Esophagus squamous epithelium (tissue), 5 donors: ENCODE measurements around the gene STAB1. TPM values are rescaled to one million over a fixed set of nuclear protein-coding genes. Genes with fewer than 3 reads are reported as not detected.

Experiments
- DNase-seq: peaks from one replicate; lab custom pipeline; 2025; lab: John Stamatoyannopoulos, UW
- H3K27ac ChIP-seq, 4 donors: fragments of 200-600 bp; sonication (generic); one replicate each; pipeline ENCODE4 v1.5.1; 2016 to 2019; ENCODE audit warnings: mild to moderate bottlenecking in 1 of 4
- H3K27me3 ChIP-seq, 4 donors: fragments of 200-600 bp; sonication (generic); 1 replicate in 3 of 4; 2 replicates in 1 of 4; pipeline versions ENCODE4 v1.5.1 to v1.6.0; 2017 to 2021; ENCODE audit warnings: antibody characterized with exemption in 1 of 4
- H3K36me3 ChIP-seq, 3 donors: fragments of 200-600 bp; sonication (generic); one replicate each; pipeline ENCODE4 v1.5.1; 2016 to 2019
- H3K4me1 ChIP-seq, 3 donors: fragments of 200-600 bp; sonication (generic); one replicate each; pipeline ENCODE4 v1.5.1; 2017 to 2019
- H3K4me3 ChIP-seq, 4 donors: fragments of 200-600 bp; sonication (generic); 1 replicate in 3 of 4; 2 replicates in 1 of 4; pipeline ENCODE4 v1.5.1; 2016 to 2019; ENCODE audit warnings: mild to moderate bottlenecking in 2 of 4, moderate library complexity in 1 of 4
- H3K9me3 ChIP-seq, 3 donors: fragments of 200-600 bp; sonication (generic); one replicate each; pipeline ENCODE4 v1.5.1; 2016 to 2019
- CTCF ChIP-seq, 6 experiments: fragments of 450-650 bp in 4 of 6; fragments of 200-600 bp in 2 of 6; sonication (generic) in 2 of 6; IDR thresholded peaks; one replicate each; pipeline ENCODE4 v1.5.1; 2016 to 2019; ENCODE audit warnings: antibody characterized with exemption in 6 of 6, mild to moderate bottlenecking in 4 of 6, moderate library complexity in 4 of 6
- POLR2A ChIP-seq, 4 donors: fragments of 450-650 bp; IDR thresholded peaks; one replicate each; pipeline ENCODE4 v1.6.1; 2017; ENCODE audit warnings: antibody characterized with exemption in 4 of 4, mild to moderate bottlenecking in 4 of 4, moderate library complexity in 3 of 4
- WGBS, 2 donors: methylation state at CpG; one replicate each; pipeline ENCODE4 v1.1.5; 2018; 5-methylcytosine and 5-hydroxymethylcytosine counted together
- intact Hi-C: fragments of 100-400 bp; cut with DNase I; formaldehyde crosslinking; loops from one replicate; pipeline ENCODE4 v1.15.0; 2022
- total RNA-seq, 4 donors: library from RNA; depleted of rRNA; stranded (reverse); fragments of >200 nt; gene quantifications; one replicate each; pipeline ENCODE4 v1.1.0, GENCODE V29; 2016
- donor health status: DM: yes; HTN: yes; CAD: no.

The STAB1 gene
- total RNA-seq, 4 donors from 2014 or later, result 5.6 to 69.4 (median 32.3) TPM

- no peak for DNase-seq
- TF ChIP-seq CTCF (IDR thresholded peaks at IDR 0.05), result no peak
- no peak for TF ChIP-seq POLR2A (IDR thresholded peaks at IDR 0.05)
- H3K27ac ChIP-seq, result no peak overlapping the region
- WGBS, 2 donors, result 40 to 71% methylated on average over 17 to 20 of the region's 50 CpGs
- peaks cover 0 to 14% (median 3%) of the 10 kb centered on the region in 3 donors for H3K4me1 ChIP-seq
- peak overlapping the region; percentile 19 to 59 (median 28) for H3K4me3 ChIP-seq
- peaks cover 3 to 18% (median 6%) of the 10 kb centered on the region in 3 donors for H3K36me3 ChIP-seq
- no peaks in the 10 kb centered on the region for H3K9me3 ChIP-seq
- intact Hi-C loops, result no loop called here
- H3K27me3 ChIP-seq, result no peaks in the 10 kb centered on the region
Measured at GRCh38 chr3:52518723-52519444, 23.7 kb downstream of the STAB1 start.

- Histone ChIP-seq H3K4me1 (peaks cover 2 to 21% (median 8%) of the 10 kb centered on the region in 3 donors), H3K9me3 (no peaks in the 10 kb centered on the region), H3K36me3 (peaks cover 6 to 26% (median 8%) of the 10 kb centered on the region in 3 donors), H3K27me3 (no peaks in the 10 kb centered on the region), H3K27ac (no peak overlapping the region), H3K4me3 (no peak overlapping the region)
- intact Hi-C loops, result no loop called here
- TF ChIP-seq CTCF (IDR thresholded peaks at IDR 0.05) (no peak), POLR2A (IDR thresholded peaks at IDR 0.05) (no peak)
- no peak for DNase-seq
- WGBS, 2 donors, result 50 to 69% methylated on average over 1 to 4 of the region's 22 CpGs
Measured at GRCh38 chr3:52519445-52520140, 24.5 kb downstream of the STAB1 start.

GRCh38 chr3:52520141-52520667, 25.1 kb downstream of the STAB1 start:
- no peak overlapping the region for H3K27ac ChIP-seq
- 80% methylated on average over 1 of the region's 14 CpGs; no CpG with 5 or more reads in 1 of the 2 donors for WGBS, 2 donors
- H3K36me3 ChIP-seq, result peaks cover 6 to 27% (median 8%) of the 10 kb centered on the region in 3 donors
- intact Hi-C loops, result no loop called here
- no peak overlapping the region for H3K4me3 ChIP-seq
- no peaks in the 10 kb centered on the region for H3K27me3 ChIP-seq
- no peaks in the 10 kb centered on the region for H3K9me3 ChIP-seq
- peaks cover 8 to 27% (median 14%) of the 10 kb centered on the region in 3 donors for H3K4me1 ChIP-seq
- TF ChIP-seq CTCF (IDR thresholded peaks at IDR 0.05), result no peak
- TF ChIP-seq POLR2A (IDR thresholded peaks at IDR 0.05), result no peak
- no peak for DNase-seq

GRCh38 chr3:52520716-52521487, 25.8 kb downstream of the STAB1 start:
- Histone ChIP-seq H3K27me3 (no peaks in the 10 kb centered on the region), H3K9me3 (no peaks in the 10 kb centered on the region), H3K36me3 (peaks cover 6 to 27% (median 8%) of the 10 kb centered on the region in 3 donors), H3K4me3 (no peak overlapping the region), H3K4me1 (peaks cover 15 to 34% (median 21%) of the 10 kb centered on the region in 3 donors), H3K27ac (no peak overlapping the region)
- WGBS, 2 donors, result 82% methylated on average over 6 of the region's 20 CpGs; no CpG with 5 or more reads in 1 of the 2 donors
- intact Hi-C loops, result no loop called here
- TF ChIP-seq CTCF (IDR thresholded peaks at IDR 0.05) (no peak), POLR2A (IDR thresholded peaks at IDR 0.05) (no peak)
- DNase-seq, result no peak
